KOPT-K1 (cell line): Measurements from ENCODE around the gene UBA52.

Source experiments
- H3K27ac ChIP-seq: fragments of 200-600 bp; sonication (generic); 2 replicates; pipeline ENCODE4 v1.5.1; 2016; ENCODE audit warnings: antibody characterized with exemption, mild to moderate bottlenecking, low read depth, low read length; ENCODE audit not compliant: poor library complexity, severe bottlenecking
- H3K36me3 ChIP-seq: fragments of 200-600 bp; sonication (generic); 2 replicates; pipeline ENCODE4 v1.5.1; 2017; ENCODE audit warnings: antibody characterized with exemption, mild to moderate bottlenecking, low read length, moderate library complexity; ENCODE audit not compliant: insufficient read depth
- H3K9me3 ChIP-seq: fragments of 200-600 bp; sonication (generic); 2 replicates; pipeline ENCODE4 v1.5.1; 2017; ENCODE audit warnings: antibody characterized with exemption, low read length, mild to moderate bottlenecking; ENCODE audit not compliant: insufficient read depth, poor library complexity, severe bottlenecking

The UBA52 gene

GRCh38 chr19:18617562-18617961, 45.9 kb downstream of the UBA52 start:
- H3K27ac ChIP-seq, result no peak overlapping the region

GRCh38 chr19:18618236-18618635, 46.6 kb downstream of the UBA52 start:
- Histone ChIP-seq H3K36me3 (no peaks in the 10 kb centered on the region), H3K9me3 (no peaks in the 10 kb centered on the region), H3K27ac (no peak overlapping the region)

More at GRCh38 chr19:18617562-18617961, 45.9 kb downstream of the UBA52 start:
- Histone ChIP-seq H3K9me3 (no peaks in the 10 kb centered on the region), H3K36me3 (no peaks in the 10 kb centered on the region)

DNA sequence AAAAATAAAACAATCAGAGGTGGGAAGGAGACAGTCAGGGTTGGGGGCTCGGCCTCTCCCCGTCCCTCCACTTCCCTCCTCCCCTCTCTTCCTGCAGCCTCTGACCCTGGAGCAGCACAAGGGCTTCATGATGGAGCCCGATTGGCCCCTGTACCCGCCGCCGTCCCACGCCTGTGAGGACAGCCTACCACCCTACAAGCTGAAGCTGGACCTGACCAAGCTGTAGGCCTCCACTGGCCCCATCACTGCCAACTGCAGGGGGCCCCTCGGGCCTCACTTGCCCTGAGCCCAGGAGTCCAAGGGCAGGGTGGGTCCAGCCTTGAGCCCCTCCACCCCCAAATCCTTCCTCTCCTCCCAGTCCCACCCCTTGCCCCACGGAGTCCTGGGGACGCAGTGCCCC, 48.7 kb downstream of the UBA52 start:
- no peaks in the 10 kb centered on the region for H3K9me3 ChIP-seq
- H3K27ac ChIP-seq, result no peak overlapping the region
- H3K36me3 ChIP-seq, result no peaks in the 10 kb centered on the region

- H3K9me3 ChIP-seq, result no peaks in the 10 kb centered on the region
- no peaks in the 10 kb centered on the region for H3K36me3 ChIP-seq
- H3K27ac ChIP-seq, result no peak overlapping the region
Observed at GRCh38 chr19:18620902-18621301, 49.2 kb downstream of the UBA52 start.

GRCh38 chr19:18626906-18627305, 55.2 kb downstream of the UBA52 start:
- Histone ChIP-seq H3K9me3 (no peaks in the 10 kb centered on the region), H3K27ac (no peak overlapping the region), H3K36me3 (no peaks in the 10 kb centered on the region)
